MM.1S (cell line): Measurements from ENCODE around the gene ANO3.

Source experiments
- DNase-seq: peaks from one replicate; pipeline ENCODE4 v3.0.0-alpha.2; 2015
- H2AFZ ChIP-seq: fragments of 300-600 bp; sonication (generic); 2 replicates; pipeline ENCODE4 v1.6.0; 2016; ENCODE audit warnings: antibody characterized with exemption, low read length
- H3F3A ChIP-seq: fragments of 300-600 bp; sonication (generic); 2 replicates; pipeline ENCODE4 v1.6.1; 2016; ENCODE audit warnings: mild to moderate bottlenecking, antibody characterized with exemption, low read length, moderate library complexity, mixed read lengths; ENCODE audit not compliant: insufficient read depth
- H3K27ac ChIP-seq: fragments of 300-600 bp; sonication (generic); 2 replicates; pipeline ENCODE4 v1.5.1; 2016; ENCODE audit warnings: mild to moderate bottlenecking, low read length
- H3K27me3 ChIP-seq: fragments of 300-600 bp; sonication (generic); replicated peaks from 2 replicates; pipeline ENCODE4 v1.6.0; 2016; ENCODE audit warnings: low read length; ENCODE audit not compliant: insufficient read depth
- H3K36me3 ChIP-seq: fragments of 300-600 bp; sonication (generic); replicated peaks from 2 replicates; pipeline ENCODE4 v1.6.1; 2016; ENCODE audit warnings: mild to moderate bottlenecking, low read length, mixed read lengths; ENCODE audit not compliant: insufficient read depth
- H3K4me1 ChIP-seq: fragments of 300-600 bp; sonication (generic); 2 replicates; pipeline ENCODE4 v1.6.1; 2016; ENCODE audit warnings: low read length, mixed read lengths
- H3K4me2 ChIP-seq: fragments of 300-600 bp; sonication (generic); 2 replicates; pipeline ENCODE4 v1.6.0; 2016; ENCODE audit warnings: low read depth, low read length
- H3K4me3 ChIP-seq: fragments of 300-600 bp; sonication (generic); 2 replicates; pipeline ENCODE4 v1.5.1; 2016; ENCODE audit warnings: low read length, mixed read lengths
- H3K79me2 ChIP-seq: fragments of 300-600 bp; sonication (generic); 2 replicates; pipeline ENCODE4 v1.6.1; 2016; ENCODE audit warnings: mixed run types, low read length, mixed read lengths
- H3K9ac ChIP-seq: fragments of 300-600 bp; sonication (generic); 2 replicates; pipeline ENCODE4 v1.6.1; 2016; ENCODE audit warnings: low read length, mixed read lengths
- H3K9me2 ChIP-seq: fragments of 300-600 bp; sonication (generic); replicated peaks from 2 replicates; pipeline ENCODE4 v1.6.1; 2016; ENCODE audit warnings: mild to moderate bottlenecking, low read length, mixed read lengths; ENCODE audit not compliant: insufficient read depth
- H3K9me3 ChIP-seq: fragments of 300-600 bp; sonication (generic); replicated peaks from 2 replicates; pipeline ENCODE4 v1.6.1; 2016; ENCODE audit warnings: mild to moderate bottlenecking, low read length, mixed read lengths; ENCODE audit not compliant: insufficient read depth
- H4K20me1 ChIP-seq: fragments of 300-600 bp; sonication (generic); 2 replicates; pipeline ENCODE4 v1.6.1; 2016; ENCODE audit warnings: mild to moderate bottlenecking, low read length, moderate library complexity, mixed read lengths; ENCODE audit not compliant: insufficient read depth
- CTCF ChIP-seq: fragments of 300-600 bp; sonication (generic); IDR thresholded peaks from 2 replicates; pipeline ENCODE4 v1.5.1; 2016; ENCODE audit warnings: antibody characterized with exemption, low read length, mixed read lengths
- EZH2 ChIP-seq: fragments of 300-600 bp; sonication (generic); optimal IDR thresholded peaks from 2 replicates; pipeline ENCODE3; 2017; ENCODE audit warnings: low read depth, mild to moderate bottlenecking, antibody characterized with exemption, low read length, mixed read lengths
- EZH2phosphoT487 ChIP-seq: fragments of 300-600 bp; sonication (generic); IDR thresholded peaks from 2 replicates; pipeline ENCODE4 v1.6.1; 2018; ENCODE audit warnings: antibody characterized with exemption, low read length

ANO3 gene

GRCh38 chr11:26442131-26442530, 110.2 kb downstream of the ANO3 start:
- Histone ChIP-seq H3K4me2 (no peak overlapping the region), H3K9ac (no peak overlapping the region), H3K79me2 (no peaks in the 10 kb centered on the region), H4K20me1 (no peaks in the 10 kb centered on the region), H3K36me3 (no peaks in the 10 kb centered on the region), H3K9me2 (no peaks in the 10 kb centered on the region), H3K9me3 (no peaks in the 10 kb centered on the region), H3K4me1 (no peaks in the 10 kb centered on the region), H3K27me3 (no peaks in the 10 kb centered on the region), H3K4me3 (no peak overlapping the region), H2AFZ (no peak overlapping the region), H3F3A (no peaks in the 10 kb centered on the region), H3K27ac (no peak overlapping the region)
- no peak for TF ChIP-seq CTCF
- TF ChIP-seq EZH2: no peak
- no peak for TF ChIP-seq EZH2phosphoT487
- no peak for DNase-seq

DNA sequence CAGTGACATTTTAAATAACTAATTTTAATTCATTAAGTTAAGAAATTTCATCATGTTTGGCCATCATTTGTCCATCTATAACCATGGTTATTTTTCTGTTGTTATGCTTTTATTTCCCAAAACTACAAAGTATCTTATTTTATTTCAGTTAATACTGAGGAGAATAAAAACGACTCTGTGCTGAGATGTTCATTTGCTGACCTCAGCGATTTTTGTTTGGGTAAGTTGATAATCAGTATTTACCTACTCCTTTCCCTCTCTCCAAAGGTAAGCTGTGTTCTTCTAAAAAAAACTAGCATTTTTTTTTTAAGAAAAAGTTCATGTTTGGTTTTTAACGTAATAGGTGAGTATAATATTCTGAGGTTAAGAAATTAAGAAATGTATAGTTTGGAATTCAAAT, 111.7 kb downstream of the ANO3 start:
- H3K36me3 ChIP-seq: no peaks in the 10 kb centered on the region
- H4K20me1 ChIP-seq: no peaks in the 10 kb centered on the region
- H3K4me1 ChIP-seq: no peaks in the 10 kb centered on the region
- H3F3A ChIP-seq: no peaks in the 10 kb centered on the region
- no peak overlapping the region for H3K27ac ChIP-seq
- H3K4me2 ChIP-seq: no peak overlapping the region
- no peak overlapping the region for H2AFZ ChIP-seq
- H3K79me2 ChIP-seq: no peaks in the 10 kb centered on the region
- TF ChIP-seq EZH2 (no peak), EZH2phosphoT487 (no peak), CTCF (no peak)
- DNase-seq: no peak
- no peak overlapping the region for H3K9ac ChIP-seq
- no peak overlapping the region for H3K4me3 ChIP-seq
- H3K27me3 ChIP-seq: no peaks in the 10 kb centered on the region
- H3K9me3 ChIP-seq: no peaks in the 10 kb centered on the region
- no peaks in the 10 kb centered on the region for H3K9me2 ChIP-seq

- TF ChIP-seq EZH2 (no peak), CTCF (no peak), EZH2phosphoT487 (no peak)
- no peaks in the 10 kb centered on the region for H3K79me2 ChIP-seq
- no peaks in the 10 kb centered on the region for H3K9me3 ChIP-seq
- H3K4me3 ChIP-seq: no peak overlapping the region
- no peak overlapping the region for H3K27ac ChIP-seq
- H3K9me2 ChIP-seq: no peaks in the 10 kb centered on the region
- H4K20me1 ChIP-seq: no peaks in the 10 kb centered on the region
- no peak overlapping the region for H2AFZ ChIP-seq
- H3K4me1 ChIP-seq: no peaks in the 10 kb centered on the region
- no peaks in the 10 kb centered on the region for H3F3A ChIP-seq
- no peaks in the 10 kb centered on the region for H3K27me3 ChIP-seq
- no peak overlapping the region for H3K9ac ChIP-seq
- H3K36me3 ChIP-seq: no peaks in the 10 kb centered on the region
- no peak overlapping the region for H3K4me2 ChIP-seq
- DNase-seq: no peak
Observed at GRCh38 chr11:26457636-26458035, 125.7 kb downstream of the ANO3 start.
